ENCODE data around the gene MB. TPM values are rescaled to one million over a fixed set of nuclear protein-coding genes. Genes with fewer than 3 reads are reported as not detected.
"Not testable (repeated sequence)": the region's sequence is repeated elsewhere in the genome, so short reads cannot be mapped to it uniquely, and the experiment has no call there.

The MB gene
- polyA plus RNA-seq, 1 donor from 2014 or later: not detected

GRCh38 chr22:35629406-35630216, 12.5 kb upstream of the MB start:
- H3K27me3 Mint-ChIP-seq: peaks cover 31% of the 10 kb centered on the region
- H3K27ac Mint-ChIP-seq: no peak overlapping the region
- H3K4me3 Mint-ChIP-seq: no peak overlapping the region
- no peaks in the 10 kb centered on the region for H3K36me3 Mint-ChIP-seq
- no peaks in the 10 kb centered on the region for H3K9me3 Mint-ChIP-seq
- H3K4me1 Mint-ChIP-seq: peaks cover 2 to 4% (median 2%) of the 10 kb centered on the region in 3 donors

DNA sequence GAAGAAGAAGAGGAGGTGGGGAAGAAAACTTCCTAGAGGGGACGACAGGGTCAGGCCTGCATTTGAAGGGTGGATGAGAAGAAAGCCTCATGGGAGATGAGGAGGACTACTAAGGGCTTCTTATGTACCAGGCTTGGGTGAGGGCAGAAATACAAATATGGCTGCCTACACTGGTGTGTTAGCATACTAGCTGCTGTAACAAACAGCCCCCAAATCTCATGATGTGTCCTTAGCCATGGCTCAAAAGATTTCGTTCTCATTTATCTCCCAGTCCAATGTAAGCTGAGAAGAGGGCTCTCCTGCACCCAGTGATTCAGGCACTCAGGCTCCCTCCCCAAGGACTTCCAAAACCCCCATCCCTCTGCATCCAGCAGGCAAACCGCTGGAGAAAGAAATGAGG, 11.6 kb upstream of the MB start:
- Mint-ChIP-seq H3K4me1 (peaks cover 2 to 4% (median 2%) of the 10 kb centered on the region in 3 donors), H3K36me3 (no peaks in the 10 kb centered on the region), H3K27ac (no peak overlapping the region), H3K4me3 (no peak overlapping the region), H3K27me3 (peaks cover 31% of the 10 kb centered on the region), H3K9me3 (no peaks in the 10 kb centered on the region)

GRCh38 chr22:35627267-35628041, 10.3 kb upstream of the MB start:
- H3K4me3 Mint-ChIP-seq: peak overlapping the region in 1 of 4 donors; percentile 16
- peaks cover 34% of the 10 kb centered on the region for H3K27me3 Mint-ChIP-seq

GRCh38 chr22:35625763-35626432, 8.8 kb upstream of the MB start:
- Mint-ChIP-seq H3K4me1 (peaks cover 2 to 5% (median 4%) of the 10 kb centered on the region in 3 donors), H3K27ac (no peak overlapping the region), H3K9me3 (no peaks in the 10 kb centered on the region), H3K4me3 (no peak overlapping the region), H3K27me3 (peaks cover 34% of the 10 kb centered on the region), H3K36me3 (peaks cover 2% of the 10 kb centered on the region)

More at GRCh38 chr22:35627267-35628041, 10.3 kb upstream of the MB start:
- Mint-ChIP-seq H3K36me3 (peaks cover 2% of the 10 kb centered on the region), H3K9me3 (no peaks in the 10 kb centered on the region), H3K27ac (no peak overlapping the region), H3K4me1 (peaks cover 4 to 5% (median 4%) of the 10 kb centered on the region in 3 donors)

GRCh38 chr22:35624547-35624946, 7.4 kb upstream of the MB start:
- Mint-ChIP-seq H3K9me3 (no peaks in the 10 kb centered on the region), H3K27ac (no peak overlapping the region), H3K4me3 (no peak overlapping the region), H3K27me3 (peaks cover 29% of the 10 kb centered on the region), H3K36me3 (peaks cover 2% of the 10 kb centered on the region), H3K4me1 (peaks cover 2 to 4% (median 2%) of the 10 kb centered on the region in 3 donors)

GRCh38 chr22:35623885-35624284, 6.8 kb upstream of the MB start:
- H3K9me3 Mint-ChIP-seq, H3K36me3 Mint-ChIP-seq, H3K4me1 Mint-ChIP-seq, H3K27ac Mint-ChIP-seq, H3K4me3 Mint-ChIP-seq: not testable (repeated sequence)
- H3K27me3 Mint-ChIP-seq: peaks cover 26% of the 10 kb centered on the region

DNA sequence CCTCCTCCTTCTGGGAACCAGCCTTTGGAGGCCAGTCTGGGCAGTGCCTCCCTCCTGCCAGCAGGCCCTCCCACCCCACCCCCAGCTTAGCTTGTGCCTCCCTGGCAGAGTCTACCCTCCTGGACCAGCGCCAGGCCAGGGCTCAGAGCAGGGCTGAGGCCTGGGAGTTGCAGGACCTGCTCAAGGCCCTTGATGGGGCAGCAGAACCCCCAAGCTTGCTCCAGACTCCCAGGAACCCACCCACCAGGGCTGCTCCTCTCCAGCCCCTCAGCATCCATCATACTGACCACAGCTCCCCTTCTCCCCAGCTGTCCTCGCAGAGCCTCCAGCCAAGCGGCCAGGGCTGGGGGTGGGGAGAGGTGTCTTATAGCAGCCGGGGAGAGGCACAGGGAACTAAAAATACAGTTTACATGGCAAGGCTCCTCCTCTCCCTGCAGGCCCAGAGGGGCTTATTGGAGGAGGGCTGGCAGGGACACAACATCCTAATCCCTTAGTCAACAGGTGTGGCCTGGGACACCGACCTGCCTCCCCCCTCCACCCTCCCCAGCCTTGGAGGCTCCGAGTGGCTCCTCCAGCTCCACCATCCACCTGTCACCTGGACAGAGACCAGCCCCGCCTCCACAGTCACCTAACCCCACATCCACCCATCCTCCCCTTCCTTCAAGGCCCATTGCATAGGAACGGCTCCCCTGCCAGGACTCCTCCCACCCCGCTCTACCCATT, 5.2 kb upstream of the MB start:
- Mint-ChIP-seq H3K36me3 (peaks cover 2% of the 10 kb centered on the region), H3K27me3 (peaks cover 21% of the 10 kb centered on the region), H3K27ac (no peak overlapping the region), H3K4me1 (peaks cover 2 to 4% (median 2%) of the 10 kb centered on the region in 3 donors), H3K4me3 (no peak overlapping the region), H3K9me3 (no peaks in the 10 kb centered on the region)

DNA sequence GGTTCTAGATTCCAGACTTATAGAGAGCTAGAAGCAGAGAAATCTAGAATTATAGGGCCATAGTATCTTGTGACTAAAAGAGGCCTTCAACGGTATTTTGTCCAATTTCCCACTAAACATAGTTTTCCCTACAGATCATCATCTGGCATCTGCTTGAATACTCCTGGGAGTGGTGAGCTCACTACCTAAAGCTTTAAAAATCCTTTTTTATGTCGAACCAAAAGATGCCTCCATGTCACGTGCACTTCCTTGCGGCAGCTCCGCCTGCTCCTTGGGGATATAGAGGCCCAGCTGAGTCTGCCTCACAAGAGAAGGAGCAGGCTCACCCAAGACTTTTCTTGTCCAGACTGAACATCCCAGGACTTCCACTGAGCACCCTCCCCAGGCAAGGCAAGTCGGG, 4.3 kb upstream of the MB start:
- H3K27me3 Mint-ChIP-seq: peaks cover 13% of the 10 kb centered on the region
- H3K27ac Mint-ChIP-seq: no peak overlapping the region
- H3K4me3 Mint-ChIP-seq: no peak overlapping the region
- no peaks in the 10 kb centered on the region for H3K9me3 Mint-ChIP-seq
- peaks cover 2% of the 10 kb centered on the region for H3K36me3 Mint-ChIP-seq
- H3K4me1 Mint-ChIP-seq: peaks cover 2 to 4% (median 2%) of the 10 kb centered on the region in 3 donors

GRCh38 chr22:35620624-35621251, 3.6 kb upstream of the MB start:
- H3K27ac Mint-ChIP-seq: no peak overlapping the region
- H3K9me3 Mint-ChIP-seq: no peaks in the 10 kb centered on the region
- peaks cover 2% of the 10 kb centered on the region for H3K36me3 Mint-ChIP-seq
- peaks cover under 1 to 2% (median 2%) of the 10 kb centered on the region in 3 donors for H3K4me1 Mint-ChIP-seq
- H3K4me3 Mint-ChIP-seq: no peak overlapping the region
- peaks cover 7% of the 10 kb centered on the region for H3K27me3 Mint-ChIP-seq

DNA sequence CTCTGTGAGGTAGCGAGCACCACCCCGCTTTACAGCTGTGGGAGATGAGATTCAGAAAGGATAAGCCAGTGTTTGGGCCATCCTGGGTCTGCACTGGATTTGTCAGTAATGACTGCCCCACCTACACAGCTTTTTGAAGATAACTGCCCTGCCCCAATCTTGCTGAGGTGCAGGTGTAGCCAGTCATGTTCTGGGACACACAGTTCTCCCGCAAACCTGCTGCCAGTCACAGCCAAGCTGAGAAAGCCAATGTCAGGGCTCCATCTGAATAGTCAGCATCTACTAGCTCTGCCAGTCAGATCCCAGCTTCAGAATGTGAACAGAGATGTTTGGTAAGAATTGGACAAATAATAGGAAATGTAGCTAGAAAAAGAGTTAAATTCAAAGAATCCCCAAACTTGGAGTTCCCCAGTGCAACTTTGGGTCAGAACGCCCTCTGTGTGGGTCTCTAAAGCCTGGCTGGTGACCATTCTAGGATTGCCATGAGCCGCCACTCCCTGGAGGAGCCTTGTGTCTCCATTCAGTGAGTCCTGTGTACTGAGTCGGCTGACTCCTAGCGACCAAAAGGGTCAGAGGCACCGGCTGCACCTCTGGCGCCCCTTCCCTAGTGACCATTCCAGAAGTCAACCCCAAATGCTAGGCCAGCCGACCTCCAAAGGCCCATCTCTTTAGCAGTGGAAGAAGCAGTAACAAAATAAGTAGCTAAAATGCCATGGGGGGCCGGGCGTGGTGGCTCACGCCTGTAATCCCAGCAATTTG, 2.4 kb upstream of the MB start:
- H3K9me3 Mint-ChIP-seq: no peaks in the 10 kb centered on the region
- H3K27ac Mint-ChIP-seq: no peak overlapping the region
- peaks cover 0 to 2% (median 2%) of the 10 kb centered on the region in 3 donors for H3K4me1 Mint-ChIP-seq
- peaks cover 2% of the 10 kb centered on the region for H3K36me3 Mint-ChIP-seq
- H3K4me3 Mint-ChIP-seq: no peak overlapping the region
- peaks cover 4% of the 10 kb centered on the region for H3K27me3 Mint-ChIP-seq

GRCh38 chr22:35618427-35619223, 1.5 kb upstream of the MB start:
- Mint-ChIP-seq H3K4me3 (no peak overlapping the region), H3K27ac (no peak overlapping the region), H3K9me3 (no peaks in the 10 kb centered on the region), H3K36me3 (peaks cover 2% of the 10 kb centered on the region), H3K4me1 (peaks cover 0 to 2% (median 2%) of the 10 kb centered on the region in 3 donors), H3K27me3 (peaks cover 4% of the 10 kb centered on the region)

DNA sequence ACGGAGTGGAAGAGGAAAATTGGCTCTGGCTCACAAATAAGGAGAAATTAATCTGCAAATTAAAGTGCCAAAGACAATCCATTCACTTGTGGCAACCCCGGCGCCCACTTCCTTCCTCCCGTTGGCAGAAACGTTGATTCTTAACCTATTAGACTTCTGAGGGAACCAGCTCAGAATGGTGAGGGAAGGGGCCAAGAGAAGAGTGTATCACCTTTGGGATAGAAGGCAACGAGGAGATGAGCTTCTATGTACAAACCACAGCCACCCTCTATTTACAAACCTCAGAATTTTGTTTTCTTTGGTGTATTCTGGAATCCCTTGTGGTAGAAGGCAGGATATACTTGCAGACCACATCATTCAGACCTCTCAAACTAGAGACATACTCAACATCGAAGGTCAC, 1.1 kb downstream of the MB start:
- no peaks in the 10 kb centered on the region for H3K36me3 Mint-ChIP-seq
- H3K9me3 Mint-ChIP-seq: no peaks in the 10 kb centered on the region
- H3K4me3 Mint-ChIP-seq: no peak overlapping the region
- peaks cover 5 to 8% (median 7%) of the 10 kb centered on the region in 3 donors for H3K4me1 Mint-ChIP-seq
- no peak overlapping the region for H3K27ac Mint-ChIP-seq
- no peaks in the 10 kb centered on the region for H3K27me3 Mint-ChIP-seq

DNA sequence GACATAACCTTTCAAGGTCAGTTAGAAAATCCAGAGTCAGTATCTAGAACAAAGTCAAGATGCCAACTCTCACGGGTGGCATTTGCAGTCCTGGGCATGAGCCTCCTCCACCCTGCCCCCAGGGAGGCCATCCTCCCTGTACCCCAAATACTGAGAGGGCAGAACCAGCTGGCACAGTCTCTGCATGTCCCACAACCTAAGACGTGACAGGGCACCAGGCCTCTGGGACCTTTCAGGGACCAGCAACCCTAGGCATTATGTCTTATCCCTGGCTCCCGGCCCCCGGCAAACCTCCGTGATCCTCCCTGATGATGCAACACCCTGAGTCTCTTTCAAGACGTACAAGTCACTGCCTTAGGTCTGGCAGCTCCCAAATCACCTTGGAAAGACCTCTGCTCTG, 2.0 kb downstream of the MB start:
- Mint-ChIP-seq H3K9me3 (no peaks in the 10 kb centered on the region), H3K27ac (no peak overlapping the region)

More for the DNA sequence above, 2.0 kb downstream of the MB start:
- Mint-ChIP-seq H3K36me3 (no peaks in the 10 kb centered on the region), H3K4me3 (no peak overlapping the region), H3K4me1 (peaks cover 5 to 8% (median 7%) of the 10 kb centered on the region in 3 donors), H3K27me3 (no peaks in the 10 kb centered on the region)
